Testis (tissue), 2 donors: ENCODE results near the gene CCR8.

Experiments used
- POLR2A ChIP-seq: fragments of 450-650 bp; IDR thresholded peaks from one replicate; pipeline ENCODE4 v1.6.1; 2017; ENCODE audit warnings: antibody characterized with exemption, mild to moderate bottlenecking, moderate library complexity
- TF ChIP-seq, protein P1 (sequence below), 3 experiments: fragments of 450-650 bp in 2 of 3; fragments of 200-600 bp in 1 of 3; sonication (generic) in 1 of 3; IDR thresholded peaks; one replicate each; pipeline ENCODE4 v1.5.1; 2016 to 2019; ENCODE audit warnings: antibody characterized with exemption in 3 of 3, mild to moderate bottlenecking in 2 of 3, moderate library complexity in 1 of 3

DNA sequence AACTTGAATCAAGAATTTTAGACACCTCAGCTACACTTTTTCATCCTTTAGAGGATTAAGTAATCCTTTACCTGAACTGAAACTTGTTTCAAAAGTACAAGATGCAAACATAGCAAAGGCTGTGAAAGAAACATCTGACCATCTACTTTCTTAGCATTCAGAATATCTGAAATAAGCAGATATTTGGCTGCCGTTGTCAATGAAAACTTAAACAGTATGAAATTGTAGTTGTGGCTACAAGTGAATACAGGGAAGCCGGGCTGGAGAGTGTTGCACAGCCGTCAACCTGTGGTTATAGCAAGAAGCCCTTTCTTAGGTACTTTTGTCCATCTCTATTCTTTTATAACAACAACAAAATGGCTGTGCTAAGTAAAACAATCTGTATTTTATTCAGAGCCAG is 42.7 kb upstream of the CCR8 start:
- TF ChIP-seq, protein P1, sequence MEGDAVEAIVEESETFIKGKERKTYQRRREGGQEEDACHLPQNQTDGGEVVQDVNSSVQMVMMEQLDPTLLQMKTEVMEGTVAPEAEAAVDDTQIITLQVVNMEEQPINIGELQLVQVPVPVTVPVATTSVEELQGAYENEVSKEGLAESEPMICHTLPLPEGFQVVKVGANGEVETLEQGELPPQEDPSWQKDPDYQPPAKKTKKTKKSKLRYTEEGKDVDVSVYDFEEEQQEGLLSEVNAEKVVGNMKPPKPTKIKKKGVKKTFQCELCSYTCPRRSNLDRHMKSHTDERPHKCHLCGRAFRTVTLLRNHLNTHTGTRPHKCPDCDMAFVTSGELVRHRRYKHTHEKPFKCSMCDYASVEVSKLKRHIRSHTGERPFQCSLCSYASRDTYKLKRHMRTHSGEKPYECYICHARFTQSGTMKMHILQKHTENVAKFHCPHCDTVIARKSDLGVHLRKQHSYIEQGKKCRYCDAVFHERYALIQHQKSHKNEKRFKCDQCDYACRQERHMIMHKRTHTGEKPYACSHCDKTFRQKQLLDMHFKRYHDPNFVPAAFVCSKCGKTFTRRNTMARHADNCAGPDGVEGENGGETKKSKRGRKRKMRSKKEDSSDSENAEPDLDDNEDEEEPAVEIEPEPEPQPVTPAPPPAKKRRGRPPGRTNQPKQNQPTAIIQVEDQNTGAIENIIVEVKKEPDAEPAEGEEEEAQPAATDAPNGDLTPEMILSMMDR (IDR thresholded peaks at IDR 0.05) = no peak
- no peak for TF ChIP-seq POLR2A
